ENCODE data around the gene CFAP221. TPM values are rescaled to one million over a fixed set of nuclear protein-coding genes. Genes with fewer than 3 reads are reported as not detected.

The CFAP221 gene
- total RNA-seq, 1 experiment from 2014 or later: 0.20 TPM

- Histone ChIP-seq H2BK20ac (ENCODE audit: low read depth, low read length, poor library complexity, severe bottlenecking) (no peak overlapping the region), H3K23me2 (ENCODE audit: insufficient read length, low read depth, low read length, poor library complexity, severe bottlenecking) (no peaks in the 10 kb centered on the region), H3K4me2 (ENCODE audit: insufficient read depth, insufficient read length, low read length) (no peak overlapping the region), H2BK15ac (ENCODE audit: low read depth, low read length) (no peak overlapping the region), H3K4ac (ENCODE audit: low read depth, low read length) (no peak overlapping the region), H3K9me3 (ENCODE audit: control insufficient read depth, low read depth, low read length) (no peaks in the 10 kb centered on the region), H2BK12ac (ENCODE audit: insufficient read length, low read depth, low read length) (no peak overlapping the region), H2AK5ac (ENCODE audit: insufficient read length, low read length) (no peak overlapping the region), H3K14ac (ENCODE audit: insufficient read depth, low read length) (no peak overlapping the region), H4K91ac (ENCODE audit: insufficient read length, low read depth, low read length) (no peak overlapping the region), H3K27me3 (ENCODE audit: insufficient read depth, low read length) (no peaks in the 10 kb centered on the region), H3K79me1 (ENCODE audit: insufficient read depth, low read depth, low read length, poor library complexity, severe bottlenecking) (no peaks in the 10 kb centered on the region), H3T11ph (ENCODE audit: low read length) (no peak overlapping the region), H4K8ac (replicated peaks; ENCODE audit: insufficient read length, low read depth, low read length) (no peak overlapping the region), H2BK120ac (ENCODE audit: low read depth, low read length, poor library complexity, severe bottlenecking) (no peak overlapping the region), H3K79me2 (ENCODE audit: insufficient read depth, low read length) (no peaks in the 10 kb centered on the region), H3K4me1 (ENCODE audit: insufficient read depth, low read length) (no peaks in the 10 kb centered on the region), H3K23ac (ENCODE audit: insufficient read length, low read depth, low read length) (no peak overlapping the region), H4K20me1 (ENCODE audit: control insufficient read depth, insufficient read depth, insufficient read length) (no peaks in the 10 kb centered on the region), H3K56ac (ENCODE audit: insufficient read length, low read depth, low read length) (no peak overlapping the region), H3K27ac (ENCODE audit: insufficient read length, low read depth, low read length) (no peak overlapping the region), H2BK5ac (ENCODE audit: insufficient read length, low read length) (no peak overlapping the region), H3K9ac (ENCODE audit: extremely low read depth, insufficient read length, low read length) (no peak overlapping the region), H3K18ac (ENCODE audit: insufficient read length, low read depth, low read length) (no peak overlapping the region), H4K5ac (ENCODE audit: insufficient read length, low read depth, low read length) (no peak overlapping the region), H2AFZ (ENCODE audit: low read length) (no peak overlapping the region)
- Mint-ChIP-seq H3K9me3 (peaks cover 15 to 19% of the 10 kb centered on the region in 2 experiments), H3K4me1 (no peaks in the 10 kb centered on the region), H3K27me3 (ENCODE audit: low read depth) (peaks cover 12% of the 10 kb centered on the region), H3K4me3 (no peak overlapping the region), H3K27ac (no peak overlapping the region), H3K36me3 (ENCODE audit: insufficient read depth in 1 of 3, low read depth in 3 of 3) (no peaks in the 10 kb centered on the region)
- WGBS (ENCODE audit: extremely low coverage, insufficient read length, low lambda C conversion rate): no CpG with 5 or more reads among the region's 3 CpGs
- no peak for DNase-seq
- TF ChIP-seq, protein P1, sequence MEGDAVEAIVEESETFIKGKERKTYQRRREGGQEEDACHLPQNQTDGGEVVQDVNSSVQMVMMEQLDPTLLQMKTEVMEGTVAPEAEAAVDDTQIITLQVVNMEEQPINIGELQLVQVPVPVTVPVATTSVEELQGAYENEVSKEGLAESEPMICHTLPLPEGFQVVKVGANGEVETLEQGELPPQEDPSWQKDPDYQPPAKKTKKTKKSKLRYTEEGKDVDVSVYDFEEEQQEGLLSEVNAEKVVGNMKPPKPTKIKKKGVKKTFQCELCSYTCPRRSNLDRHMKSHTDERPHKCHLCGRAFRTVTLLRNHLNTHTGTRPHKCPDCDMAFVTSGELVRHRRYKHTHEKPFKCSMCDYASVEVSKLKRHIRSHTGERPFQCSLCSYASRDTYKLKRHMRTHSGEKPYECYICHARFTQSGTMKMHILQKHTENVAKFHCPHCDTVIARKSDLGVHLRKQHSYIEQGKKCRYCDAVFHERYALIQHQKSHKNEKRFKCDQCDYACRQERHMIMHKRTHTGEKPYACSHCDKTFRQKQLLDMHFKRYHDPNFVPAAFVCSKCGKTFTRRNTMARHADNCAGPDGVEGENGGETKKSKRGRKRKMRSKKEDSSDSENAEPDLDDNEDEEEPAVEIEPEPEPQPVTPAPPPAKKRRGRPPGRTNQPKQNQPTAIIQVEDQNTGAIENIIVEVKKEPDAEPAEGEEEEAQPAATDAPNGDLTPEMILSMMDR (conservative IDR thresholded peaks at IDR 0.05): no peak
These were observed 81.0 kb downstream of the CFAP221 start for GRCh38 chr2:119625226-119625625.

Measured in H9 (cell line).